K562 (cell line): ENCODE measurements around the gene CENPH. TPM values are rescaled to one million over a fixed set of nuclear protein-coding genes. Genes with fewer than 3 reads are reported as not detected.

Source experiments
- CREB3 ChIP-seq: fragments of 450-650 bp; conservative IDR thresholded peaks from 2 replicates; pipeline ENCODE4 v1.6.1; 2016; ENCODE audit warnings: missing genetic modification characterization, low read depth, mild to moderate bottlenecking, missing compliant biosample characterization, moderate library complexity
- CREM ChIP-seq: IDR thresholded peaks from 2 replicates; pipeline ENCODE4 v1.6.1; 2014; ENCODE audit warnings: antibody characterized with exemption, low read depth
- DIDO1 ChIP-seq: fragments of 450-650 bp; IDR thresholded peaks from 2 replicates; pipeline ENCODE4 v1.6.1; 2016; ENCODE audit warnings: low read depth, missing biosample characterization, missing genetic modification characterization
- ELF4 ChIP-seq: fragments of 450-650 bp; formaldehyde crosslinking; IDR thresholded peaks from 2 replicates; pipeline ENCODE4 v1.4.0; 2022; ENCODE audit warnings: missing genetic modification characterization
- KAT2B ChIP-seq: IDR thresholded peaks from one replicate; pipeline ENCODE4 v1.6.1; 2012; ENCODE audit warnings: low read depth, mild to moderate bottlenecking, control low read depth, inconsistent platforms, low read length, moderate library complexity
- NCOR1 ChIP-seq: fragments of 450-650 bp; IDR thresholded peaks from 2 replicates; pipeline ENCODE4 v1.6.1; 2016; ENCODE audit warnings: mild to moderate bottlenecking, moderate library complexity
- PHF20 ChIP-seq: fragments of 450-650 bp; IDR thresholded peaks from 2 replicates; pipeline ENCODE4 v1.6.1; 2018; ENCODE audit not compliant: partially characterized antibody
- SMAD1 ChIP-seq: fragments of 150-350 bp; IDR thresholded peaks from 2 replicates; pipeline ENCODE4 v1.6.1; 2014; ENCODE audit warnings: low read length, low read depth; ENCODE audit not compliant: partially characterized antibody
- SP1 ChIP-seq: sonication (generic); formaldehyde crosslinking; IDR thresholded peaks from 2 replicates; pipeline ENCODE4 v1.8.1; 2022; ENCODE audit warnings: mild to moderate bottlenecking, missing genetic modification reagents
- TOE1 ChIP-seq, 2 experiments: fragments of 450-650 bp in 1 of 2; sonication (generic) in 1 of 2; formaldehyde crosslinking in 1 of 2; IDR thresholded peaks; 2 replicates each; pipeline versions ENCODE4 v1.7.1 to v1.8.0; 2016 to 2022; ENCODE audit warnings: borderline replicate concordance in 2 of 2, mild to moderate bottlenecking in 2 of 2, antibody characterized with exemption in 1 of 2, inconsistent platforms in 1 of 2, low read depth in 1 of 2, missing genetic modification reagents in 1 of 2, moderate library complexity in 1 of 2
- ZNF695 ChIP-seq: fragments of 450-650 bp; formaldehyde crosslinking; IDR thresholded peaks from 2 replicates; pipeline ENCODE4 v1.4.0; 2020; ENCODE audit warnings: mild to moderate bottlenecking, moderate library complexity
- ZNF696 ChIP-seq: fragments of 250-450 bp; sonication (Bioruptor Pico); conservative IDR thresholded peaks from 2 replicates; pipeline ENCODE4 v1.4.0; 2020; ENCODE audit warnings: mild to moderate bottlenecking, moderate library complexity
- polyA plus RNA-seq, 8 experiments: library from polyadenylated mRNA; depleted of rRNA in 4 of 8; stranded (reverse) in 5 of 8; unstranded in 3 of 8; fragments of >200 nt; fragmentation: Nextera tagmentation in 2 of 8; fragmentation: Illumina TruSeq in 1 of 8; extraction: Ambion mirVana in 2 of 8; extraction: Trizol in 1 of 8; gene quantifications; 2 replicates each; pipeline versions ENCODE4 v1.2.1 to v1.2.3, GENCODE V29; 2011 to 2014; ENCODE audit warnings: inconsistent platforms in 1 of 8, missing spikeins in 1 of 8
- total RNA-seq, 7 experiments: library from RNA; depleted of rRNA in 6 of 7; stranded (reverse); fragments of >200 nt in 6 of 7; fragmentation: Illumina TruSeq in 2 of 7; extraction: Trizol in 2 of 7; gene quantifications; 2 replicates each; pipeline versions ENCODE4 v1.2.1 to v1.2.3, GENCODE V29; 2011 to 2021; ENCODE audit warnings: low replicate concordance in 1 of 7
- TF ChIP-seq, protein P1 (sequence below): sonication (generic); formaldehyde crosslinking; IDR thresholded peaks from 2 replicates; pipeline ENCODE4 v1.8.1; 2023; ENCODE audit warnings: mild to moderate bottlenecking, missing genetic modification reagents
- TF ChIP-seq, protein P2 (sequence below), 2 experiments: fragments of 450-650 bp; IDR thresholded peaks; 2 replicates each; pipeline ENCODE4 v1.6.1; 2016
- TF ChIP-seq, protein P3 (sequence below): IDR thresholded peaks from 2 replicates; pipeline ENCODE4 v1.6.1; 2011; ENCODE audit not compliant: insufficient read length; ENCODE audit errors: extremely low read depth
- TF ChIP-seq, protein P4 (sequence below): IDR thresholded peaks from 2 replicates; pipeline ENCODE4 v1.6.1; 2014; ENCODE audit warnings: antibody characterized with exemption
- TF ChIP-seq, protein P5 (sequence below): sonication (generic); formaldehyde crosslinking; IDR thresholded peaks from 2 replicates; pipeline ENCODE4 v1.8.1; 2022; ENCODE audit warnings: missing genetic modification reagents

Gene CENPH
- total and polyA plus RNA-seq, 9 of the 15 experiments (the other 6 are each of a cell fraction or from before 2014, with no cell fraction given): 10.5 to 124 (median 74.9) TPM

DNA sequence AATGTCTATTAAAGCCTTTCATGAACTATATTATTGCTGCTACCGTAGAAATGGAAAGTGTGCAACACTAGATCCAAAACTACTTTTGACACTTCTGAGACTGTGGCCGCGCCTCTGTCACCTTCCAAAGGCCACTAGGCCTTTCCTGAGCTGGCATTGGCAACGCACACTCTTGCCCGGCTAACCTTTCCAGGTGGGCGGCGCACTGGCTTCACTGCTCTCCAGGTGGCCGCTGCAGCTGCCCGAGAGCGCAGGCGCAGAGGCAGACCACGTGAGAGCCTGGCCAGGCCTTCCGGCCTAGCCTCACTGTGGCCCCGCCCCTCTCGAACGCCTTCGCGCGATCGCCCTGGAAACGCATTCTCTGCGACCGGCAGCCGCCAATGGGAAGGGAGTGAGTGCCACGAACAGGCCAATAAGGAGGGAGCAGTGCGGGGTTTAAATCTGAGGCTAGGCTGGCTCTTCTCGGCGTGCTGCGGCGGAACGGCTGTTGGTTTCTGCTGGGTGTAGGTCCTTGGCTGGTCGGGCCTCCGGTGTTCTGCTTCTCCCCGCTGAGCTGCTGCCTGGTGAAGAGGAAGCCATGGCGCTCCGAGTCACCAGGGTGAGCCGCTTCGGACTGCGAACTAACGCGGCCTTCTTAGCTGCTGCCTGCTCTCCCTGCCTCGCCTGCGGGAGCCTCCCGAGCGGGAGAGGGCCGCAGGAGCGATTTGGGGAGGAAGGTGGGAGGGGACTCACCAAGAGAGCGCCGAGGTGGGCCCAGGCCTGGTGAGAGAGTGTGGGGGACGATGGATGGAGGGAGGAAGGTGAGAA, 22.5 kb upstream of the CENPH start, which contains the start of gene CCNB1 (continued):
- TF ChIP-seq, protein P1, sequence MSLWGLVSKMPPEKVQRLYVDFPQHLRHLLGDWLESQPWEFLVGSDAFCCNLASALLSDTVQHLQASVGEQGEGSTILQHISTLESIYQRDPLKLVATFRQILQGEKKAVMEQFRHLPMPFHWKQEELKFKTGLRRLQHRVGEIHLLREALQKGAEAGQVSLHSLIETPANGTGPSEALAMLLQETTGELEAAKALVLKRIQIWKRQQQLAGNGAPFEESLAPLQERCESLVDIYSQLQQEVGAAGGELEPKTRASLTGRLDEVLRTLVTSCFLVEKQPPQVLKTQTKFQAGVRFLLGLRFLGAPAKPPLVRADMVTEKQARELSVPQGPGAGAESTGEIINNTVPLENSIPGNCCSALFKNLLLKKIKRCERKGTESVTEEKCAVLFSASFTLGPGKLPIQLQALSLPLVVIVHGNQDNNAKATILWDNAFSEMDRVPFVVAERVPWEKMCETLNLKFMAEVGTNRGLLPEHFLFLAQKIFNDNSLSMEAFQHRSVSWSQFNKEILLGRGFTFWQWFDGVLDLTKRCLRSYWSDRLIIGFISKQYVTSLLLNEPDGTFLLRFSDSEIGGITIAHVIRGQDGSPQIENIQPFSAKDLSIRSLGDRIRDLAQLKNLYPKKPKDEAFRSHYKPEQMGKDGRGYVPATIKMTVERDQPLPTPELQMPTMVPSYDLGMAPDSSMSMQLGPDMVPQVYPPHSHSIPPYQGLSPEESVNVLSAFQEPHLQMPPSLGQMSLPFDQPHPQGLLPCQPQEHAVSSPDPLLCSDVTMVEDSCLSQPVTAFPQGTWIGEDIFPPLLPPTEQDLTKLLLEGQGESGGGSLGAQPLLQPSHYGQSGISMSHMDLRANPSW (CRISPR knock-in tag): no peak; the same call in 1 of the 2 replicates
- TF ChIP-seq, protein P2, sequence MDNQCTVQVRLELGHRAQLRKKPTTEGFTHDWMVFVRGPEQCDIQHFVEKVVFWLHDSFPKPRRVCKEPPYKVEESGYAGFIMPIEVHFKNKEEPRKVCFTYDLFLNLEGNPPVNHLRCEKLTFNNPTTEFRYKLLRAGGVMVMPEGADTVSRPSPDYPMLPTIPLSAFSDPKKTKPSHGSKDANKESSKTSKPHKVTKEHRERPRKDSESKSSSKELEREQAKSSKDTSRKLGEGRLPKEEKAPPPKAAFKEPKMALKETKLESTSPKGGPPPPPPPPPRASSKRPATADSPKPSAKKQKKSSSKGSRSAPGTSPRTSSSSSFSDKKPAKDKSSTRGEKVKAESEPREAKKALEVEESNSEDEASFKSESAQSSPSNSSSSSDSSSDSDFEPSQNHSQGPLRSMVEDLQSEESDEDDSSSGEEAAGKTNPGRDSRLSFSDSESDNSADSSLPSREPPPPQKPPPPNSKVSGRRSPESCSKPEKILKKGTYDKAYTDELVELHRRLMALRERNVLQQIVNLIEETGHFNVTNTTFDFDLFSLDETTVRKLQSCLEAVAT (IDR thresholded peaks at IDR 0.05): peak in 1 of 2 experiments; percentile 68; a peak in 2 of 4 replicates
- TF ChIP-seq CREM: peak; percentile 94
- TF ChIP-seq, protein P3, sequence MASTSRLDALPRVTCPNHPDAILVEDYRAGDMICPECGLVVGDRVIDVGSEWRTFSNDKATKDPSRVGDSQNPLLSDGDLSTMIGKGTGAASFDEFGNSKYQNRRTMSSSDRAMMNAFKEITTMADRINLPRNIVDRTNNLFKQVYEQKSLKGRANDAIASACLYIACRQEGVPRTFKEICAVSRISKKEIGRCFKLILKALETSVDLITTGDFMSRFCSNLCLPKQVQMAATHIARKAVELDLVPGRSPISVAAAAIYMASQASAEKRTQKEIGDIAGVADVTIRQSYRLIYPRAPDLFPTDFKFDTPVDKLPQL: peak; percentile 36
- no peak for TF ChIP-seq NCOR1
- TF ChIP-seq, protein P4, sequence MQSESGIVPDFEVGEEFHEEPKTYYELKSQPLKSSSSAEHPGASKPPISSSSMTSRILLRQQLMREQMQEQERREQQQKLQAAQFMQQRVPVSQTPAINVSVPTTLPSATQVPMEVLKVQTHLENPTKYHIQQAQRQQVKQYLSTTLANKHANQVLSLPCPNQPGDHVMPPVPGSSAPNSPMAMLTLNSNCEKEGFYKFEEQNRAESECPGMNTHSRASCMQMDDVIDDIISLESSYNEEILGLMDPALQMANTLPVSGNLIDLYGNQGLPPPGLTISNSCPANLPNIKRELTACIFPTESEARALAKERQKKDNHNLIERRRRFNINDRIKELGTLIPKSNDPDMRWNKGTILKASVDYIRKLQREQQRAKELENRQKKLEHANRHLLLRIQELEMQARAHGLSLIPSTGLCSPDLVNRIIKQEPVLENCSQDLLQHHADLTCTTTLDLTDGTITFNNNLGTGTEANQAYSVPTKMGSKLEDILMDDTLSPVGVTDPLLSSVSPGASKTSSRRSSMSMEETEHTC: peak; percentile 31; the same call in 1 of the 2 replicates
- no peak for TF ChIP-seq SMAD1
- peak; percentile 31 for TF ChIP-seq PHF20
- TF ChIP-seq ELF4: no peak
- TF ChIP-seq ZNF695 (CRISPR knock-in tag): no peak
- no peak for TF ChIP-seq CREB3 (tag)
- TF ChIP-seq, protein P5, sequence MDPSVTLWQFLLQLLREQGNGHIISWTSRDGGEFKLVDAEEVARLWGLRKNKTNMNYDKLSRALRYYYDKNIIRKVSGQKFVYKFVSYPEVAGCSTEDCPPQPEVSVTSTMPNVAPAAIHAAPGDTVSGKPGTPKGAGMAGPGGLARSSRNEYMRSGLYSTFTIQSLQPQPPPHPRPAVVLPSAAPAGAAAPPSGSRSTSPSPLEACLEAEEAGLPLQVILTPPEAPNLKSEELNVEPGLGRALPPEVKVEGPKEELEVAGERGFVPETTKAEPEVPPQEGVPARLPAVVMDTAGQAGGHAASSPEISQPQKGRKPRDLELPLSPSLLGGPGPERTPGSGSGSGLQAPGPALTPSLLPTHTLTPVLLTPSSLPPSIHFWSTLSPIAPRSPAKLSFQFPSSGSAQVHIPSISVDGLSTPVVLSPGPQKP (CRISPR knock-in tag): no peak
- TF ChIP-seq KAT2B: no peak
- peak; percentile 86 for TF ChIP-seq SP1 (CRISPR knock-in tag)
- peak; percentile 87; the same call in 1 of the 2 replicates for TF ChIP-seq TOE1 (IDR thresholded peaks at IDR 0.05; ENCODE audit: borderline replicate concordance)
- TF ChIP-seq TOE1 (CRISPR knock-in tag; IDR thresholded peaks at IDR 0.05; ENCODE audit: borderline replicate concordance, low read depth): no peak; the same call in 1 of the 2 replicates
- no peak for TF ChIP-seq DIDO1 (tag)
- TF ChIP-seq ZNF696 (CRISPR knock-in tag): no peak
